Epithelial cell of esophagus (primary cell): ENCODE measurements around the gene EHD3.

Experiments used
- DNase-seq: peaks from one replicate; pipeline ENCODE4 v3.0.0; 2010; ENCODE audit warnings: low read depth
- H3K4me3 ChIP-seq: 2 replicates; pipeline ENCODE4 v1.5.1; 2011; ENCODE audit warnings: mild to moderate bottlenecking, low read length, control low read depth
- TF ChIP-seq, protein P1 (sequence below): IDR thresholded peaks from 2 replicates; pipeline ENCODE4 v1.5.1; 2011; ENCODE audit warnings: low read depth, mild to moderate bottlenecking, low read length, control low read depth, inconsistent platforms; ENCODE audit not compliant: insufficient read depth; ENCODE audit errors: missing control alignments

EHD3 gene

DNA sequence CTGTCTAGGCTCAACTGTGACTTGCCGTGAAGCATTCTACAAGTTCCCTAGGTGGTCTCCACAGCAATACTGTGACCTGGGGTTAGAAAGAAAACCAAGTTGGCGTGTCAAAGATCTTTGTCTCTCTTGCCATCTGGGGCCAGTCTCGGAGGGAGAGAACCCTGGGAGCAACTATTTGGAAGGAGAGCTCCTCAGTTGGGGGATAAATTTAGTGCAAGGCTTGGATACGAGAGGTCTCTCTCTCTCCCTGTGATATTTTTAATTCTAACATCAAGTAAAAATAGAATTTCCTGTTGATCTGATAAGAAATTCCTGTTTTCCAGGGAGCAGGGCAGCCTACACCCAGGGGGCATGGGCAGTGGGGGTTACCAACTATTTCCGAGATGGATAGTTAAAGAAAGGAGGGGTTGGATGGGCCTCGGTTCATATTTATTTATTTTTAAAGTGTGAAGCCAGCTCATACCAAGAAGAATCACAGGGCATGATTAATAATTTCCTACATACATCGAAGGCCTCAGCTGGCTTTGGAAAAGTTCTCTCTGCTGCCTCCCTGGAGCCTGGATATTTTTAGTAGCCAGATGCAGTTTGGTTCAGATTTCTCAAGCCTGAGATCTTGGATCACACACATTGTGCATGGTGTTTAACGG is 62.8 kb downstream of the EHD3 start:
- no peak overlapping the region for H3K4me3 ChIP-seq
- TF ChIP-seq, protein P1, sequence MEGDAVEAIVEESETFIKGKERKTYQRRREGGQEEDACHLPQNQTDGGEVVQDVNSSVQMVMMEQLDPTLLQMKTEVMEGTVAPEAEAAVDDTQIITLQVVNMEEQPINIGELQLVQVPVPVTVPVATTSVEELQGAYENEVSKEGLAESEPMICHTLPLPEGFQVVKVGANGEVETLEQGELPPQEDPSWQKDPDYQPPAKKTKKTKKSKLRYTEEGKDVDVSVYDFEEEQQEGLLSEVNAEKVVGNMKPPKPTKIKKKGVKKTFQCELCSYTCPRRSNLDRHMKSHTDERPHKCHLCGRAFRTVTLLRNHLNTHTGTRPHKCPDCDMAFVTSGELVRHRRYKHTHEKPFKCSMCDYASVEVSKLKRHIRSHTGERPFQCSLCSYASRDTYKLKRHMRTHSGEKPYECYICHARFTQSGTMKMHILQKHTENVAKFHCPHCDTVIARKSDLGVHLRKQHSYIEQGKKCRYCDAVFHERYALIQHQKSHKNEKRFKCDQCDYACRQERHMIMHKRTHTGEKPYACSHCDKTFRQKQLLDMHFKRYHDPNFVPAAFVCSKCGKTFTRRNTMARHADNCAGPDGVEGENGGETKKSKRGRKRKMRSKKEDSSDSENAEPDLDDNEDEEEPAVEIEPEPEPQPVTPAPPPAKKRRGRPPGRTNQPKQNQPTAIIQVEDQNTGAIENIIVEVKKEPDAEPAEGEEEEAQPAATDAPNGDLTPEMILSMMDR, result no peak
- DNase-seq, result no peak

DNA sequence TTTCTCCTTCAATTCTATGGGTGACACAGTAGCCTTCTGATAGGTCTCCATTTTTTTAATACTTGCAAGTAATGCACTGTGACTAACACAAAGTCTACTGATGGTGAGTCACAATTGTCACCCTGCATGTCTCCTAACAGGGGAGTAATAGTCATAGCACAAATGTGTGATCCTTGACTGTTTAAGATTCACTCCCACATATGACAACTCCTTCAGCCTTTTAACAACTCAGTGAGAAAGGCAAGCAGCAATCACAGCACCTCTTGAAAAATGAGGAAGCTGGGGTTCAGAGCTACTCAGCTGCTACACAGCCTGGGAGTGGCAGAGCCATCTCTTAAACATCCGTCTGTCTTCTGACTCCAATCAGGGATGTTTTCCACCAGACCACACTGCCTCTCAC is 63.8 kb downstream of the EHD3 start:
- no peak overlapping the region for H3K4me3 ChIP-seq
- peak; percentile 83 for DNase-seq
- TF ChIP-seq, protein P1, result no peak

DNA sequence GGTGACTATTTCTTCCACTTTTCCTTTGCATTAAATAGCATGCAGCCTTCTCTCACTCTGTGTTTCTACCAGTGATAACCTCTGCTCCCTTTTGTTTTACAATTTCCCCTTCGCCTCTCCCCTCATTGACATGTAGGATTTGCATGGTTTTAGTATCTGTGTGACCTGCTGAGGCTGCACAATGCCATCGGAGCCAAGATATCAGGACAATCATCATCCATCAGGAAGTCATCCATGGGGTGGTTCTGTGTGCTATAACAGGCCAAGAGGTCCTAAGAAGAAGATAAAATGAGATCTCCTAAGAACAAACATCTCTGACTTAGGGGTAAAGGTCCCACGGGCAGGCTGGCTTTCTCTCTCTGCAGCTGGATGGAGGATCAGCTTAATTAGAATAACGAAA is 65.6 kb downstream of the EHD3 start:
- DNase-seq, result no peak
- no peak overlapping the region for H3K4me3 ChIP-seq
- TF ChIP-seq, protein P1, result no peak

DNA sequence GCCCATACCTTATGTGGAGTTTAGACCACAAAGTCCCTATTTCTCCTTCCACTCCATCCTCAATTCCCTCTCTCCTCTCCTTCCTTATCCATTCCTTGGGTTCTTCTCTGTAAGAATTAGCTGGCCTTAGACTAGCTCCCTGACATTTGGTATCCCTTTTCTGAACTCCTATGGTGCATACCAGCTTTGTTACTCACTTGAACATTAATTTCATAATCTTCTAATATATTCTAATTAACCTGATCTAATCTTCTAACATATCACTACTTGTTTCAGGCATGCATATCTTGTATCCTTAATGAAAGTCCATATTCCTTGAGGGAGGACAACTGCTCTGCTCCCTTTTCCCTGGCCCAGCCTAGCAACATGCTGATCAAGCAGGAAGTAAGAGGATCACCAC is 66.4 kb downstream of the EHD3 start:
- no peak overlapping the region for H3K4me3 ChIP-seq
- peak; percentile 20 for DNase-seq
- TF ChIP-seq, protein P1, result no peak

DNA sequence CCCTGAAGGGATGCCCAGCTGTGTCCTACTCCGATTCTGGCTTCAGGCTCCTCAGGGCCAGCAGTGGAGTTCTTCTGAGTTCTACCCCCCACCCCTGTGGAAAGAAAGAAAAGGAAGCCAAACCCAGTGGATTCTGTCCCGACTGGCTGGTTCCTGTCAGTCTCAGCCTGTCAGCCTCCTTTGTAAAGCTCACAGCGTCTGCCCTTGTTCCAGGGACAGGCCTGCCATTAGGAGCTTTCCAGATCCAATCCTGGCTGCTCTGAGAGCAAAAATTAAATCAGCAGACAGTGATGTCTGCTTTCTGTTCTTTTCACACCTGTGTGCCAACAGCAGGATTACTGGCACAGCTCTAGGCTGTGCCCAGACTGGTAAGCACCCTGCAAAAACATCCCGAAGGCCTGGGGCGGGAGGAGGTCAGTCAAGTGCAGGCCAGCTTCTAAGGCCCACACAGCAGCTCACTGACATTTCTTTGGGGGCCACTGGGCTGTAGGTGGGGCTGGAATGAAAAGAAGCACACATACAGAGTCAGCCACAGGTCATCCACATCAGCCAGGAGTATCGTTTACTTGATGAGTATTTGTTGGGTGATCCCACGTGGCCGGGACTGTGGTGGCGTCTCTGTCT is 69.1 kb downstream of the EHD3 start:
- TF ChIP-seq, protein P1, result no peak
- no peak overlapping the region for H3K4me3 ChIP-seq
- DNase-seq, result peak; percentile 62

DNA sequence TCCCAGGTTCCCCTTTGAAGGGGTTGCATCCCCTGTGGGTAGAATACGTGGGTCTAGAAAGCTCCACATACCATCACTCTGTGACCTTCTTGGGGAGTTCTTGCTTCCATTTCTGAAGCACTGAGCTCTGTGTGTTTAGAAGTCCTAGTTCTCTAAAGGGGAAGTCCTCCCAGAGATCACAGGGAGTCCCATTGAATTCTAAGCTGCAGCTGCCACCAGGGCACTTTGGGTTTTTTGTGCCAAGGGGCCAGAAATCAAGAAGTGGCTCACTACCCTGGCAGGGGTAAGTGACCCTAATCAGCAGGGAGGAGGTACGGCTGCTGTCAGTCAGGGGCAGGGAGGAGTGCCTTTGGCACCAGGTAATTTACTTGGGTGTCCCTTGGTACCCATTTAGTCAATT is 70.9 kb downstream of the EHD3 start:
- H3K4me3 ChIP-seq, result no peak overlapping the region

More for the DNA sequence above, 70.9 kb downstream of the EHD3 start:
- TF ChIP-seq, protein P1, result no peak
- DNase-seq, result no peak
